IPS-18c (cell line): ENCODE data around the gene CDV3.
A peak's percentile ranks its signal among the peaks of the same experiment; 100 is the strongest.

Source experiments
- H3K4me3 ChIP-seq: 2 replicates; pipeline ENCODE4 v1.7.0; 2013; ENCODE audit warnings: low read depth, mild to moderate bottlenecking, low read length, moderate library complexity; ENCODE audit not compliant: insufficient read depth
- H3K9me3 ChIP-seq: one replicate; pipeline ENCODE4 v1.6.1; 2013; ENCODE audit warnings: mild to moderate bottlenecking, low read length, moderate library complexity; ENCODE audit not compliant: control insufficient read depth, insufficient read depth

CDV3 gene

GRCh38 chr3:133561679-133562078 is 11.8 kb upstream of the CDV3 start:
- H3K4me3 ChIP-seq: no peak overlapping the region
- H3K9me3 ChIP-seq: peaks cover 2% of the 10 kb centered on the region

GRCh38 chr3:133562376-133562775 is 11.1 kb upstream of the CDV3 start:
- no peak overlapping the region for H3K4me3 ChIP-seq

DNA sequence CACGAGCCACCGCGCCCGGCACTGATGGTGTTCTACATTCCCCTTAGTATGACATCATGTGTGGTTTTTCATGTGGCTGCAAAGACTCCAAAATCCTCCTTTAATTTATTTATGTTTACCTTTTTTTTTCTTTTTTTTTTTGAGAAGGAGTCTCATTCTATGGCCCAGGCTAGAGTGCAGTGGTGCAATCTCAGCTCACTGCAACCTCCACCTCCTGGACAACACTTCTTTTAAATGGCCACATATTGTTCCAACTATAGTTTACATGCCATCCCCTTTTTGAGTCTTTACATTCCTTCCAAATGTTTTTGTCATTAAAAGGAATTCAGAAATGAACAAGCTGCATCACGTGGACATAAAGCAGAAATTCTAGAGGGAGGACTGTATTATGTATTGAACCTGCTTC is 10.3 kb upstream of the CDV3 start:
- Histone ChIP-seq H3K9me3 (peaks cover 2% of the 10 kb centered on the region), H3K4me3 (no peak overlapping the region)

More at GRCh38 chr3:133562376-133562775, 11.1 kb upstream of the CDV3 start:
- H3K9me3 ChIP-seq: peaks cover 2% of the 10 kb centered on the region

- peaks cover 2% of the 10 kb centered on the region for H3K9me3 ChIP-seq
Observed at GRCh38 chr3:133563816-133564215, 9.7 kb upstream of the CDV3 start.

GRCh38 chr3:133568294-133569014 is 5.0 kb upstream of the CDV3 start:
- Histone ChIP-seq H3K9me3 (no peaks in the 10 kb centered on the region), H3K4me3 (no peak overlapping the region)

More at GRCh38 chr3:133563816-133564215, 9.7 kb upstream of the CDV3 start:
- no peak overlapping the region for H3K4me3 ChIP-seq

DNA sequence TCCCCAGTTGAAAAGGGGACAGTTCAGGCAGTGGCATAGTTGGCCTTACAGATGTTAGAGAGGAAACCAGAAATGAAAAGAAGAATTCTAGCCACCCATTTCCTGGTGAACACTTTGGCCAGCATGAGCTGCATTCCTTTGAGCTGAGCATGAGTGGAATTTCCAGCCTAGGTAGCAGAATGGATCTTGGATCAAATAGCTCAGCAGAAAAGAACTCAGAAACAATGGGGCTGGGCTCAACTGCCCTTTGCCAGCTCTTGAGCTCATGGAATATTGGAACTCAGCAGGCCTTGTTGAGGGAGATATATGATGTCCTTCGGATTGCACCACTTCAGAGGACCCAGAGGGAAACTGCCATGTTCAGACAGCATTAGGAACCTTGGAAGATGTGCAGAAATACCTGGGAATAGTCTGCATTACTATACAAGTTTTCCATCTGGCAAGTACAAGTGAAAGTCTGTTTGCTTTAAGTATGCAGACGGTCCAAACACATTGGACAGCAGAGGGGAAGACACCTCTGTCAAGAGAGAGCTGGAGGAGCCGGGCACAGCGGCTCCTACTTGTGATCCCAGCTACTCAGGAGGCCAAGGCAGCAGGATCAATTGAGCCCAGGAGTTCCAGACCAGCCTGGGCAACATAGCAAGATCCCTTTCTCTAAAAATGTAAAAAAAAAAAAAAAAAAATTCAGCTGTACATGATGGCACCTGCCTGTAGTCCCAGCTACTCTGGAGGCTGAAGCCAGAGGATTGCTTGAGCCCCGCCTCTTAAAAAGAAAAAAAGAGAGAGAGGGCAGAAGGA is 3.1 kb upstream of the CDV3 start:
- Histone ChIP-seq H3K9me3 (no peaks in the 10 kb centered on the region), H3K4me3 (no peak overlapping the region)

DNA sequence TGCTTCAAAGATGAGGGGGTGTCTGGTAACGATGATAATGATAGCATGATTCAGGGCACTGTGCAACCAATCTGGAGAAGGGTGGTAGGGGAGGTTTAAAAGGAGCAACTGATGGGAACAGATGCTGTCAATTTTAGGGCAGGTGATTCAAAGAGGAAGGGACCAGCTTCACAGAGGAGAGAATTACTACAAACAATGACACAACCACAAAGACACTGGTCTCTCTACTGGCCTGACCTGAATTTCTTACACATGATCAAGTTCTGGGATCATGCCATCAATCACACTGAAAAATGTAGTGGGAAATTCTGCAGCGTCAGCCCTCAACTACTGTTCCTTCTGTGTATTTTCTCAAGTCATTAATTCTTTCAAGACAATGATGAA is 2.6 kb upstream of the CDV3 start:
- no peaks in the 10 kb centered on the region for H3K9me3 ChIP-seq
- H3K4me3 ChIP-seq: no peak overlapping the region

DNA sequence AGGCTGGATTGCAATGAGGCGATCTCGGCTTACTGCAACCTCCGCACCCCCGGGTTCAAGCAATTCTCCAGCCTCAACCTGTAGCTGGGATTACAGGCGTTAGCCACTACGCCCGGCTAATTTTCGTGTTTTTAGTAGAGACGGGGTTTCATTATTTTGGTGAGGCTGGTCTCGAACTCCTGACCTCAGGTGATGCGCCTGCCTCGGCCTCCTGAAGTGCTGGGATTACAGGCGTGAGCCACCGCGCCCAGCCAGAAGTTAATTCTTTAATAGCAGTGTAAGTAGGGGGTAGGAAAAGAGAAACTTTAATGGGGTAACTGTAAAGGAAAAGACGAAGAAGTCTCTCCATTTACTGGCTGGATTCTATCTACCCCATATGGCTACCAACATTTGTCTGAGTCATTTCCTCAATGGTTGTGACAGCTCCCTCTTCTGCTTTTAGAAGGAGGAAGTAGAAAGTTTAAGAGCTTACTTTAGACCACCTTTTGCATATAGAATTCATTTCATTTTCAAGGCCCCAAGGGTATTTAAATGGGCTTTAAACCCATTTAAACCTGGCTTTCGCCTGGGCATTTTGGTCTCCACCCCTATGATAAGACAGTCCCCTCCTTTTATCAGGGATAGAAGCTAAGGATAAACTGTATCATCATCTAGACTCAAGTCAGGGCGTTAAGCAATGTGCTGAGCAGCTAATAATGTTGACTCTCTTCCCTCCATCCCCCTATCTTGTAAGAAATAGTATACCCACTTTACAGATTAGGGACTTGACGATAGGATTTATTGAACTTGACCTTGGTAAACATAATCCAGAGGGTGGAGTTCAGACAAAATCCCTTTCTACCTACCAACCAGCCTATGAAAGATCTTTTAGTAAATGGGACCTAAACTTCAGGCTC is 1.1 kb upstream of the CDV3 start:
- Histone ChIP-seq H3K9me3 (no peaks in the 10 kb centered on the region), H3K4me3 (peak overlapping the region; percentile 29)

DNA sequence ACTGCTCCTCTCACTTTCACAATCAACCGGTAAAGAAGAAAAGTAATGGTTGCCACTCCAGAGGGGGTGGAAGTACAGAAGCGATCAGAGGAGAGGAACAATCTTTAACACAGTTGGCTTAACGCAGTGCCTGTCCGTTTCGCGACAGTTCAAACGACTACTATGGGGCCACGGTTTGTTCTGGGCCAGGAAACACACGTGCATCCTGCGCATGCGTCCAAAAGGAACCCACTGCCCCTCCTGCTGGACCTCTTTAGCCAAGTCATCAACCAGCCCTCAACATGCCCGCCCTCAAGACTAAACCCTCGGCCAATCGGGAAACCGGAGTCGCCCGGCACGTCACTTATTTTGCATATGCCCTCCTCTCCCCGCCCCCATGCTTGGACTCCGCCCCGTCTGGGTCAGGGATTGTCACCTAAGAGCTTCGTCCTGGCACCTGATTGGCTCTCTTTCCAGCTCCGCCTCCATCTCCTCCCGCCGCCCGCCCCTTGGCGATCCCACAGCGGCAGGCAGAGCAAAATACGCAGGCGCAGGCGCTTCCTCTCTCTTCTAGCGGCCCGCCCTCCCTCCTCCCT is 345 bp upstream of the CDV3 start:
- no peaks in the 10 kb centered on the region for H3K9me3 ChIP-seq
- H3K4me3 ChIP-seq: peak overlapping the region; percentile 85

GRCh38 chr3:133574260-133574881 is 885 bp downstream of the CDV3 start:
- peak overlapping the region; percentile 85 for H3K4me3 ChIP-seq
- no peaks in the 10 kb centered on the region for H3K9me3 ChIP-seq

- Histone ChIP-seq H3K4me3 (peak overlapping the region; percentile 85), H3K9me3 (no peaks in the 10 kb centered on the region)
Observed at GRCh38 chr3:133575086-133575485, 1.6 kb downstream of the CDV3 start.

DNA sequence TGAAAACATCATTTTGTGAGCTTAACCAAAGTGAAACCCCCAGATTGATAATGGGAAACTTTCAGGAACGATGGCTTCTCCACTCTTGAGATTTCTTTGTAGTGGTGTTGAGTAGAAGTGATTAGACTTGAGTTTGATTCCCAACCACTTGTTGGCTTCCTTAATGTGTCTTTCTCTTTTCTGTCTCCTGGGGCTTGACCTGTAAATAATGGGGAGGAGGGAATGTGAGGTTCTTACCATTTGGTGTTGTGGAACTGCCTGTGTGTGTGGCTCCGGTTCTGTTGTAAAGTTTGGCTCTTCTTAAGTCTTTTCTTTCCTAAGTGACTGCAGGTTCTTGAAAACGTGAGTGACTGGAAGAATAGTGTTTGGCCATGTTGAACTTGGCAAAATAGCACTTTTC is 2.7 kb downstream of the CDV3 start:
- Histone ChIP-seq H3K4me3 (no peak overlapping the region), H3K9me3 (no peaks in the 10 kb centered on the region)

DNA sequence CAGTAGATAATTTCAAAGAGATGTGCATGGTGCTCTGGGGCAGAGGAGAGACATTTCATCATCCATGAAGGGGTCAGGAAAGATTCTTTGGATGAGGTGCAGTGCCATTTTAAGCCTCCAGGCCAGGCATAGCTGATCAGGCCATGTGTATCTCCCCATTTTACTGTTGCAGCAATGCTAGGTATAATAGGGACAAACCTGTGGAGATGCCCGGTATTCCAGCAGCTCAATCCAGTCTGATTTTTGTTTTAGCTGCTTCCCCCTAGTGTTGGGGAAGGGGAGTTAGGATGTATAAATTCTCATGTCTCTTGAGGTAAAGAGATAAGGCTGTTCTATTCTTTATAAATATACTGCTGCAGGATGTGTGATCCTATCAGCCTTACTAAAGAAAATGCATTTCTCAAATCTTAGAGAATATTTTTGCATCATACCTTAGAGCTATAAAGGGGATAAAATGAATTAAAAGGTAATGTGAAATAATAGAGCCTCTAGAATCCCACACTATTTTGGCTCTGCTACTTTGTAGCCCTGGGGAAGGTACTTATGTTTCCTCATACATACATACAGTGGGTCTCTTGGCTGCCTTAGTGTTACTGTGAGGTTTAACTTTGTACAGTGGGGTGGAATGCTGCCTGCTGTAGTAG is 5.2 kb downstream of the CDV3 start:
- H3K4me3 ChIP-seq: no peak overlapping the region

DNA sequence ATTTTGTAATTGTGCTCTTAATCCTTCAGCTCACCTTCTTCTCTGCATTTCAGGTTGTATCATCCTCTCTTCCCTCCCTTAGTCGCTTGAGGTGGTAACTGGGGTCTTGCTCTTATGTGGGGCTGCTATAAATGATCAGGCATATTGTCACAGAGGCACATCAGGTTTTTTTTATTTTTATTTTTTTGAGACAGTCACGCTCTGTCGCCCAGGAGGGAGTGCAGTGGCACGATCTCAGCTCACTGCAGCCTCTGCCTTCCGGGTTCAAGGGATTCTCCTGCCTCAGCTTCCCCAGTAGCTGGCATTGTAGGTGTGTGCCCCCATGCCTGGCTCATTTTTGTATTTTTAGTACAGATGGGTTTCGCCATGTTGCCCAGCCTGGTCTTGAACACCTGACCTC is 9.9 kb downstream of the CDV3 start:
- Histone ChIP-seq H3K4me3 (no peak overlapping the region), H3K9me3 (no peaks in the 10 kb centered on the region)

More for the DNA sequence above, 5.2 kb downstream of the CDV3 start:
- H3K9me3 ChIP-seq: no peaks in the 10 kb centered on the region

DNA sequence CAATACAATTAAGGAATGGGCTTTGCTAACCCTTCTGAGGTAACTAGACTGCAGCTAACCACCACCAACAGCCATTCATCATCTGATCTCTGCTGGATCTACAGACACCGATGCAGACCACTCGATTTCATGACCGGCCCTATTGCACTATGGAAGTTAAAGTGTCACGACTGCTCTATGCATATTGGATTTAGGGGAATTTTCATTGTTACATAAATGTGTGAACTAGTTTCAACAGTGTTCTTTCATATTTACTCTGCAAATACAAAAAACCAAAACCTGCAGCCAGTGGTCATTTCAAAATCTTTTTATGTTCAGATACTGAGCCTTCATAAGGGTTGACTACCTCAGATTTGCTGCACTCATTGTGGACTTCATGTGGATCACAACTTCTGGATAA is 14.5 kb downstream of the CDV3 start:
- Histone ChIP-seq H3K4me3 (no peak overlapping the region), H3K9me3 (no peaks in the 10 kb centered on the region)

- no peak overlapping the region for H3K4me3 ChIP-seq
- H3K9me3 ChIP-seq: no peaks in the 10 kb centered on the region
Observed at GRCh38 chr3:133588784-133589465, 15.4 kb downstream of the CDV3 start.
